Hematopoietic multipotent progenitor cell treated with erythropoietin and hydrocortisone succinate and interleukin-3 and kit ligand, for 15 days (in vitro differentiated cells): ENCODE measurements around the gene DACT1.
"Not testable (repeated sequence)": the region's sequence is repeated elsewhere in the genome, so short reads cannot be mapped to it uniquely, and the experiment has no call there.

Source experiments
- DNase-seq: peaks from one replicate; pipeline ENCODE4 v3.0.0-alpha.2; 2015; ENCODE audit warnings: low spot score

The DACT1 gene

DNA sequence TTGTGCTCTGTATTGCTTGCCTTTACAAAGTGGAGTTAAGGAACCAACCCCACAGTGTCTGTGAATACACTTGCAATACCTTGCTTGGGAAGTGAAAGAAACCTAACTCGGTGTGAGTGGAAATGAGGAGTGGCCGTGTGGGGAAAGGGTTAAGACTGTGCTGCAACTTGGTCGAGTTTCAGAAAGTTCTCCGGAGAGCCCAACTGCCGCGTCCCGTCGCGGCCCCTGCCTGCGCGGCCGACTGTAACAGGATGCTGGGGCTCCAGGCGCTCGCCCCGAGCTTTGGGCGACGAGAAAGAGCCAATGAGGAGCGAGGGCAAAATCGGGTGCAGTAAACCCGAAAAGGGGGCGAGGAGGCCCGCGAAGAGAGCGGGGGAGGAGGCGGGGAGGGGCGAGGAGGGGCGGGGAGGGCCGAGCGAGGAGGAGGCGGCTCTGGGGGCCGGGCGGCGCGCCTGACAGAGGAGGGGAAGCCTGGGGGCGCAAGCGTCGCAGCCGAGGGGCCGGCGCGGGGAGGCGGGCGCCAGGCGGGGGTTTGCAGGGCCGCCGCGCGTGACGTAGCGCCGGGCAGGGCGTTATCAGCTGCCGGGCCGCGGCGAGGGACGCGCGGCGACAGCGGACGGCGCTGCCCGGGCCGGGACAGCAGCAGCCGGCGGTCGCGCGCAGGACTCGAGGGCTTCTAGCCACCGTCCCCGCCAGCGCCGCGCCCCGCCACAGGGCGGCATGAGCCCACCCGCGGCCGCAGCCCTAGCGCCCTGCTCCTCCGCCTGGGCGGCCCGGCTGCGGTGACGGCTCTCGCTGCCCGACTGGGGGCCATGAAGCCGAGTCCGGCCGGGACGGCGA, at the start of gene DACT1:
TSS of gene DACT1 (plus strand) at position 572 of the 840 bp plus-strand sequence. CDS start at position 813, 241 bp downstream.
- DNase-seq, result no peak

DNA sequence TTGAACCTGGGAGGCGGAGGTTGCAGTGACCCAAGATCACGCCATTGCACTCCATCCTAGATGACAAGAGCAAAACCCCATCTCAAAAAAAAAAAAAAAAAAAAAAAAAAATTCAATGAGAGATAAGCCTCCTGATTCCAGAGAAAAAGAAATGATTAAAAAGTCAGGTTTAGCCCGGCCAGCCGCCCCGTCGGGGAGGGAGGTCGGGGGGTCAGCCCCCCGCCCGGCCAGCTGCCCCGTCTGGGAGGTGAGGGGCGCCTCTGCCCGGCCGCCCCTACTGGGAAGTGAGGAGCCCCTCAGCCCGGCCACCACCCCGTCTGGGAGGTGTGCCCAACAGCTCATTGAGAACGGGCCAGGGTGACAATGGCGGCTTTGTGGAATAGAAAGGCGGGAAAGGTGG, 49.4 kb upstream of the DACT1 start:
- DNase-seq, result not testable (repeated sequence)

- no peak for DNase-seq
Measured at GRCh38 chr14:58593977-58594376, 43.8 kb upstream of the DACT1 start.

GRCh38 chr14:58597041-58597440, 40.7 kb upstream of the DACT1 start:
- DNase-seq, result no peak

DNA sequence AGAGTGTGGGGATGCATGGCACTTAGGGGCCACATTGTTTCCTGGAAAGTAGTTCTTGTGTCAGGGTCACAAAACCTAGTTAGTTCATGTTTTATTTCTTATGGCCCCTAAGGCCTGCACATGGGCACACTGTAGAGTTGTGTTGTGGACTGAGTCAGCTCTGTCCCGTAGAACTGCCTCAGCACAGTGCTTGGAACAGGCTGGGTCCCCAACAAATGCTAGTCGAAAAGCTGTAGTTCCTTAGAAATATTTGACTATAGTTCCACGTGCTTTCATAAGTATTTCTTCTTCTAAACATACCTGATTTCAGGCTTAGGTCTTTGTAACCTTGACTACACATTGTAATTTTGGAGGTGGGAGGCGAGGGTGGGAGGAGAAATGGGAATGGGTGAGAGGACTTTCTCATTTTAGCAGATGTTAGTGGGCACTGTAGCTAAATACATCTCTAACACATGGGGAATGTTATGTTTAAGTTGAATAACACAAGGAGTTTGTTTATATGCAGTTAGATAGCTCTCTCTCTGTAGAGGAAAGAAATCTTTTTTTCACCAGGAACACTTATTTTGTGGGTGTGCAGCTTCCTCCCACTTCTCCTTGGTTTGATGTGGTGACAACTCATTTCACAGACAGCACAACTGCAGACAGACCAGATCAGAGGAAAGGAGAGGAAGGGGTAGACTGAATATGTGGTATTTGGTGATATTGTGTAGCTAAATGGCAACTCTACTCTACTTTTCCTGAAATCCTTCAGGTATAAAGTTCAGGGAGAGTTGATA, 39.5 kb upstream of the DACT1 start:
- DNase-seq, result no peak

DNA sequence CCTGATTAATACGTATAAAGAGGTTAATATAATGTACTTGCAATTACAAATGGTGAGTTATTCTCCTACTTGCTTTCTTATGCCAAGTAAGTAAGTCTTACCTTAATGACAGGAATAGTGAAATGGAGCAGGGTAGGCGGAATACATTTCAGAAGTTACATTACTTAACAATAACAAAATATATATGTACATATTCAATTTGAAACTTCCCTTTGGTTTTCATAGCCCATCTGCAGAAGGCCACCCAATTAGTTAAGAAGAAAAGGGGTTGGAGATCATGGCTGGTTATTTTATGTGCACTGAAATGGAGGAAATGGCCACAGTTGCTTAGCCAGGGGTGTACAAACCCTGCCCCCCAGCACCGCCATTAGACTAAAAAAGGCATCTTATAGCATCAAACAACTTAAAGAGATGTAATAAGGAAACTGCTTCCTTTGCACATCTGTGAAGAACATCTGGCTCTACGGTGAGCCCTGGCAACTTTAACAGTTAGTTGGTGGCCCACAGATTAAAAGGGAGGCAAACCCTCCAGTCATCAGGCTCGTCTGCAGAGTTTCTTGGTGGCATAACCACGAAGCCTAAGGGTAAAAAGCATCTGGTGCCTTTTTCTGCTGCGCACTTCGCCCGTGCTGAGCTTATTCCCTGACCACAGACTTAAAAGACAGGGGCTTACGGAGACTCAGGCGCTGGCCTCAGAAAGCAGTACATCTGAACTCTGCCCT, 38.8 kb upstream of the DACT1 start:
- DNase-seq, result no peak

GRCh38 chr14:58599707-58600106, 38.1 kb upstream of the DACT1 start:
- no peak for DNase-seq

- DNase-seq, result no peak
Measured at GRCh38 chr14:58605465-58605864, 32.3 kb upstream of the DACT1 start.

- no peak for DNase-seq
Measured at GRCh38 chr14:58607131-58607951, 30.4 kb upstream of the DACT1 start.

- no peak for DNase-seq
Measured at GRCh38 chr14:58607952-58608317, 29.8 kb upstream of the DACT1 start.

- no peak for DNase-seq
Measured at GRCh38 chr14:58617619-58618018, 20.1 kb upstream of the DACT1 start.

DNA sequence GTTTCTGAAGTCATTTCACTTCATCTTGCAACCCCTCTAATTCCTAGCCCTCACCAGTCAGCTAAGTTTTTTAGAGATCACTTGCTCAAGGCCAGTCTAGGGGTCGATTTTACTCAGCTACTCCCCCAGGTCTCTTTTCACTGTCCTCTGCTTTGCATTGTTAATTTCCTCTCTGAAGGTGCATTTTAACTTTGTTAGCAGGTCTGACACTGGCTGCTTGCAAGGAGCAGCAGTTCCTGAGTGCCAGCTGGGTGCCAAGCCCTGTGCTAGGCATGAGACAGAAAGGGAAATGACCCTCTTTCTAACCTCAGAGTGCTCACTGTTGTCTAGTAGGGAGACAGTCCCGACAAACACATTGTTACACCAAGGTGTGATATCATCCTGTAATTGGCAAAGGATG, 17.8 kb upstream of the DACT1 start:
- DNase-seq, result no peak

DNA sequence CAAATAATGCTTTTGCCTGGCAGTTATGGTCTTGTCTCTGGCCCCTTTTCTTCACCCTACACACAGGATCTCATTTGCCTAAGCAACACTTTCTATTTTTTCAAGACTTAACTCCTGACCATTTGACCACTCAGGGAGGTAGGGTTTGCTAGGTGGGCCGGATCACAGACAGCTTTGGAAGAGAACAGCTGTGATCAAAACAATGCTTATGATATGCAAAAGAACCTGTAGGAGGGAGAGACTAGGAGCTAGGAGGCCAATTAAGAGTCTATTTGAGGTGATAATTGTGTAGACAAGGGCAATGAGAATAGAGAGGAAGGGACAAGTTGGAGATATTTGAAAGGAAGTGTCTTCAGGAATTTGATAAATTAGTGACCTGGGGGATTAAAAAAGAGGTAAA, 12.3 kb upstream of the DACT1 start:
- no peak for DNase-seq

- DNase-seq, result no peak
Measured at GRCh38 chr14:58626431-58626831, 11.3 kb upstream of the DACT1 start.

DNA sequence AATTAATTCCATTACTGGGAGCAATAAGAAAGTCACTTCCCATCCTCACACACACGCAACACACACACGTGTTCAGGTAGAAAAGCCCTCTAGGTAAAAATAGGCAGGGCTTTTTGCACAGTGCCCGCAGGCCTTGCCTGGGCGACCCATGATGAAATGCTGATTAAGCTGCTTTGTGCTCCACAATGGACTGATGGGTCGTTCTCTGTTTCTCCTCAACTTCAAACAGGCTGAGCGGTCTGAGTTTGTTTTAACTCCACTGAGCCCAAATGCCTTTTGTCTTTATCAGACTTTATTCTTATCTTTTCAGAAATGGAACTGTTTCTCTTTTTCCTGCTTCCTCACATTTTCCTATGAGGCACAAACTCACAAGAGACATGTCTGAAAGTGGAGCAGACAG, 9.4 kb upstream of the DACT1 start:
- DNase-seq, result no peak

DNA sequence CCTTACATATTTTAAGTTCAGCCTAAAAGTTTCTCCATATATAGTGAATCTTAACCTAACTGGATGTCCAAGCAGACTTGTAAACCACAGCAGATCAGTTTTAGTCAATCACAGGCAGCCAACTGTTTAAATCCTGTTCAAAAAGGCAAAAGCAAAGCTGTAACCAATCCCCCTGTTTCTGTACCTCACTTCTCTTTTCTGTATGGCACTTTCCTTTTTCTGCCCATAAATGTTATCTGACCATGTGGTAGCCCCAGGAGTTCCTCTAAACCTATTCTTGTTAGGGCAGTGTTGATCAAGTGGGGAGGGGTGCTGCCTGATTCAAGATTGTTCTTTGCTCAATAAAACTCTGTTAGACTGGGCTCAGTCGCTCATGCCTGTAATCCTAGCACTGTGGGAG, 8.5 kb upstream of the DACT1 start:
- DNase-seq, result no peak

DNA sequence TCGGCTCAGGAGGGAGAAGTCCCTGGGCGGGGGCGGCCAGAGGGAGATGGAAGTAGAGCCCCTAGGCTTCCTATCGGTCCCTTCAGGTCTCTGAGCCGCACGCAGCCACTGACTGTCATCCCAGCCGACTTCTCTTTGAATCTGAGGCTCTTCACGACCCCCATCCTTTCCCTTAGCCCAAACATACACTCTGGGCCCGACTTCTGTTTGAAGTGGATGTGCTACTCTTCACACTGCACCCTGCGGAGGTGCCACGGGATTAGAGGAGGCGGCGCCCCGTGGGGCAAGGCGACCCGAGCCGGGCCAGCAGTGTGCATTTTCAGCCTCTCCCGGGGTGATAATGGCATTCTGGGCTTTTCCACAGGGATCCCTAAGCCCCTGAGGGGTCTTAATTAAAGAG, 6.0 kb upstream of the DACT1 start:
- no peak for DNase-seq

DNA sequence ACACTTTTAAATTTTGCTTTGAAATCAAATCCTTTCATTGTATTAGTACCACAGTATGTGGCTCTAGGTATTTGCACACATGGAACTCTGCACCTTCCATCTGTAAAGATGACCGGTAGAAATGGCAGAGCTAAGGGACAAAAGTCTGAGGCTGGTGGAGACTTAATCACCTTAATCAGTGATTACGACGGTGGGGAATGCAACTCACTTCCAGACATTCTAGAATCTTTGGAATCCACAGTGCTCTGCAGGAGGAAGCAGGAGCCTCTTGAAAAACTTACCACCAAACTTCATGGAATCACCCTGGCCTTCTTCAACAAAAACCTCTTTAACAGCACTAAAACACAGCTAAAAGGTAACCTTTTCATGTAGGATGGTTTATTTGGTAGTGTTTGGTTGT, 3.9 kb upstream of the DACT1 start:
- no peak for DNase-seq

GRCh38 chr14:58634406-58635090, 3.2 kb upstream of the DACT1 start:
- DNase-seq, result no peak

GRCh38 chr14:58635091-58635830, 2.5 kb upstream of the DACT1 start:
- no peak for DNase-seq

DNA sequence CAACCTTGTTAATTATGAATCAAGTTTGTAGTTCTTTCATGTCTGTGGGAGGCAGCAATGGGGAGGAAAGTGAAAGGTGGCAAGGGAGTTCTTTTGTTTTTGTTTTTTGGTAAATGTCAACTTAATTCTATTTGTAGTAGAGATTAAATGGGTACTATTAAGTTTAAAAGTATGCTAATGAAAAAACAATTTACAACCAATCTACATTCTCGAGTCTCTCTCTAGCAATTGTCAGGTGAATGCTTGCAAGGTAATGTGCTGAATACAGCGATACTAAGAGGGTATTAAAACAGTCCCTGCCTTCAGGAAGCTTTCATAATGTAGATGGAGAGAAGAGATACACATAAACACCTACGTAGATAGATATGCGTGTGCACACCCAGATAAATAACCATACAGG, 1.6 kb upstream of the DACT1 start:
- no peak for DNase-seq
